Measurements from ENCODE around the gene MEGF11.

MEGF11 gene

GRCh38 chr15:65919353-65919752 lies 334.2 kb downstream of the MEGF11 start:
- Mint-ChIP-seq H3K27ac (ENCODE audit: low read depth) (no peak overlapping the region), H3K9me3 (no peaks in the 10 kb centered on the region), H3K27me3 (no peaks in the 10 kb centered on the region), H3K4me1 (peaks cover 12% of the 10 kb centered on the region), H3K4me3 (no peak overlapping the region), H3K36me3 (ENCODE audit: insufficient read depth) (no peaks in the 10 kb centered on the region)
- ATAC-seq (replicated peaks; ENCODE audit: extremely low read depth, poor library complexity, severe bottlenecking), result no peak
- DNase-seq (ENCODE audit: low spot score in 2 of 2), result no peak

- Mint-ChIP-seq H3K36me3 (ENCODE audit: insufficient read depth) (no peaks in the 10 kb centered on the region), H3K27ac (ENCODE audit: low read depth) (no peak overlapping the region), H3K9me3 (no peaks in the 10 kb centered on the region), H3K4me3 (no peak overlapping the region), H3K4me1 (peaks cover 12% of the 10 kb centered on the region), H3K27me3 (no peaks in the 10 kb centered on the region)
- ATAC-seq (replicated peaks; ENCODE audit: extremely low read depth, poor library complexity, severe bottlenecking), result no peak
- DNase-seq (ENCODE audit: low spot score in 2 of 2), result no peak
These were observed 334.6 kb downstream of the MEGF11 start for GRCh38 chr15:65918945-65919344.

- Mint-ChIP-seq H3K27ac (ENCODE audit: low read depth) (peak overlapping the region; percentile 26), H3K4me1 (peaks cover 12% of the 10 kb centered on the region), H3K9me3 (no peaks in the 10 kb centered on the region), H3K36me3 (ENCODE audit: insufficient read depth) (no peaks in the 10 kb centered on the region), H3K4me3 (no peak overlapping the region), H3K27me3 (no peaks in the 10 kb centered on the region)
- no peak for ATAC-seq (replicated peaks; ENCODE audit: extremely low read depth, poor library complexity, severe bottlenecking)
- no peak for DNase-seq (ENCODE audit: low spot score in 2 of 2)
These were observed 335.1 kb downstream of the MEGF11 start for GRCh38 chr15:65918357-65918920.

GRCh38 chr15:65917936-65918335 lies 335.6 kb downstream of the MEGF11 start:
- H3K9me3 Mint-ChIP-seq, result no peaks in the 10 kb centered on the region
- H3K36me3 Mint-ChIP-seq (ENCODE audit: insufficient read depth), result no peaks in the 10 kb centered on the region
- no peak overlapping the region for H3K4me3 Mint-ChIP-seq
- H3K27ac Mint-ChIP-seq (ENCODE audit: low read depth), result peak overlapping the region; percentile 50
- no peaks in the 10 kb centered on the region for H3K27me3 Mint-ChIP-seq
- peaks cover 12% of the 10 kb centered on the region for H3K4me1 Mint-ChIP-seq
- no peak for DNase-seq (ENCODE audit: low spot score in 2 of 2)
- ATAC-seq (replicated peaks; ENCODE audit: extremely low read depth, poor library complexity, severe bottlenecking), result no peak

GRCh38 chr15:65917407-65917756 lies 336.2 kb downstream of the MEGF11 start:
- ATAC-seq (replicated peaks; ENCODE audit: extremely low read depth, poor library complexity, severe bottlenecking) (no peak), DNase-seq (ENCODE audit: low spot score in 2 of 2) (no peak)
- no peaks in the 10 kb centered on the region for H3K36me3 Mint-ChIP-seq (ENCODE audit: insufficient read depth)
- peak overlapping the region; percentile 50 for H3K27ac Mint-ChIP-seq (ENCODE audit: low read depth)
- H3K4me1 Mint-ChIP-seq, result peaks cover 12% of the 10 kb centered on the region
- no peaks in the 10 kb centered on the region for H3K9me3 Mint-ChIP-seq
- H3K27me3 Mint-ChIP-seq, result no peaks in the 10 kb centered on the region
- no peak overlapping the region for H3K4me3 Mint-ChIP-seq

GRCh38 chr15:65916664-65917406 lies 336.7 kb downstream of the MEGF11 start:
- no peak overlapping the region for H3K4me3 Mint-ChIP-seq

GRCh38 chr15:65916041-65916663 lies 337.4 kb downstream of the MEGF11 start:
- DNase-seq (ENCODE audit: low spot score in 2 of 2) (no peak), ATAC-seq (replicated peaks; ENCODE audit: extremely low read depth, poor library complexity, severe bottlenecking) (no peak)
- Mint-ChIP-seq H3K27ac (ENCODE audit: low read depth) (no peak overlapping the region), H3K27me3 (no peaks in the 10 kb centered on the region), H3K9me3 (no peaks in the 10 kb centered on the region), H3K36me3 (ENCODE audit: insufficient read depth) (no peaks in the 10 kb centered on the region), H3K4me1 (peaks cover 12% of the 10 kb centered on the region), H3K4me3 (no peak overlapping the region)

More at GRCh38 chr15:65916664-65917406, 336.7 kb downstream of the MEGF11 start:
- no peak for DNase-seq (ENCODE audit: low spot score in 2 of 2)
- Mint-ChIP-seq H3K27ac (ENCODE audit: low read depth) (peak overlapping the region; percentile 50), H3K9me3 (no peaks in the 10 kb centered on the region), H3K4me1 (peaks cover 12% of the 10 kb centered on the region), H3K36me3 (ENCODE audit: insufficient read depth) (no peaks in the 10 kb centered on the region), H3K27me3 (no peaks in the 10 kb centered on the region)
- ATAC-seq (replicated peaks; ENCODE audit: extremely low read depth, poor library complexity, severe bottlenecking), result no peak

- H3K9me3 Mint-ChIP-seq, result no peaks in the 10 kb centered on the region
- H3K27ac Mint-ChIP-seq (ENCODE audit: low read depth), result no peak overlapping the region
- H3K36me3 Mint-ChIP-seq (ENCODE audit: insufficient read depth), result no peaks in the 10 kb centered on the region
- no peaks in the 10 kb centered on the region for H3K27me3 Mint-ChIP-seq
- H3K4me1 Mint-ChIP-seq, result peaks cover 12% of the 10 kb centered on the region
- no peak overlapping the region for H3K4me3 Mint-ChIP-seq
- ATAC-seq (replicated peaks; ENCODE audit: extremely low read depth, poor library complexity, severe bottlenecking) (no peak), DNase-seq (ENCODE audit: low spot score in 2 of 2) (no peak)
These were observed 338.3 kb downstream of the MEGF11 start for GRCh38 chr15:65914981-65915925.

- Mint-ChIP-seq H3K27ac (ENCODE audit: low read depth) (no peak overlapping the region), H3K4me3 (no peak overlapping the region), H3K4me1 (peaks cover 12% of the 10 kb centered on the region), H3K9me3 (no peaks in the 10 kb centered on the region), H3K27me3 (no peaks in the 10 kb centered on the region), H3K36me3 (ENCODE audit: insufficient read depth) (no peaks in the 10 kb centered on the region)
- no peak for ATAC-seq (replicated peaks; ENCODE audit: extremely low read depth, poor library complexity, severe bottlenecking)
- DNase-seq (ENCODE audit: low spot score in 2 of 2), result no peak
These were observed 339.2 kb downstream of the MEGF11 start for GRCh38 chr15:65914386-65914785.

GRCh38 chr15:65913631-65914199 lies 339.8 kb downstream of the MEGF11 start:
- Mint-ChIP-seq H3K4me1 (peaks cover 12% of the 10 kb centered on the region), H3K27me3 (no peaks in the 10 kb centered on the region), H3K27ac (ENCODE audit: low read depth) (peak overlapping the region; percentile 20), H3K9me3 (no peaks in the 10 kb centered on the region), H3K36me3 (ENCODE audit: insufficient read depth) (peaks cover 2% of the 10 kb centered on the region), H3K4me3 (no peak overlapping the region)
- ATAC-seq (replicated peaks; ENCODE audit: extremely low read depth, poor library complexity, severe bottlenecking) (no peak), DNase-seq (ENCODE audit: low spot score in 2 of 2) (no peak)

- DNase-seq (ENCODE audit: low spot score in 2 of 2) (no peak), ATAC-seq (replicated peaks; ENCODE audit: extremely low read depth, poor library complexity, severe bottlenecking) (no peak)
- Mint-ChIP-seq H3K4me1 (peaks cover 7% of the 10 kb centered on the region), H3K4me3 (no peak overlapping the region), H3K27me3 (no peaks in the 10 kb centered on the region), H3K9me3 (no peaks in the 10 kb centered on the region), H3K27ac (ENCODE audit: low read depth) (no peak overlapping the region), H3K36me3 (ENCODE audit: insufficient read depth) (peaks cover 3% of the 10 kb centered on the region)
These were observed 341.3 kb downstream of the MEGF11 start for GRCh38 chr15:65912235-65912634.

- Mint-ChIP-seq H3K36me3 (ENCODE audit: insufficient read depth) (peaks cover 5% of the 10 kb centered on the region), H3K4me1 (no peaks in the 10 kb centered on the region), H3K4me3 (no peak overlapping the region), H3K9me3 (no peaks in the 10 kb centered on the region), H3K27me3 (no peaks in the 10 kb centered on the region), H3K27ac (ENCODE audit: low read depth) (no peak overlapping the region)
- DNase-seq (ENCODE audit: low spot score in 2 of 2) (no peak), ATAC-seq (replicated peaks; ENCODE audit: extremely low read depth, poor library complexity, severe bottlenecking) (no peak)
These were observed 343.2 kb downstream of the MEGF11 start for GRCh38 chr15:65910341-65910740.
